T-helper 17 cell (primary cell): ENCODE results near the gene KRTAP13-3. TPM values are rescaled to one million over a fixed set of nuclear protein-coding genes. Genes with fewer than 3 reads are reported as not detected.
A peak's percentile ranks its signal among the peaks of the same experiment; 100 is the strongest.

Experiments
- ATAC-seq: fragments of 150-1000 bp; cut with Tn5 transposase; 2 replicates; pipeline ENCODE4 v1.10.0; 2021; ENCODE audit warnings: mild to moderate bottlenecking, moderate library complexity
- DNase-seq, 3 donors: peaks; one replicate each; pipeline versions ENCODE4 v3.0.0 to v3.0.0-alpha.2; 2020 to 2021
- H3K9me3 ChIP-seq: one replicate; pipeline ENCODE4 v1.7.0; 2013; ENCODE audit warnings: low read length, mild to moderate bottlenecking; ENCODE audit not compliant: control insufficient read depth, poor library complexity, severe bottlenecking
- H3K27ac Mint-ChIP-seq: one replicate; pipeline ENCODE4 v1.8.0; 2022; ENCODE audit warnings: mild to moderate bottlenecking, moderate library complexity, mixed read lengths
- H3K27me3 Mint-ChIP-seq: one replicate; pipeline ENCODE4 v1.8.0; 2022; ENCODE audit warnings: mixed read lengths
- H3K36me3 Mint-ChIP-seq: one replicate; pipeline ENCODE4 v1.8.0; 2022; ENCODE audit warnings: low read depth, mixed read lengths
- H3K4me1 Mint-ChIP-seq: one replicate; pipeline ENCODE4 v1.8.0; 2022; ENCODE audit warnings: mild to moderate bottlenecking, mixed read lengths
- H3K4me3 Mint-ChIP-seq: one replicate; pipeline ENCODE4 v1.8.0; 2022; ENCODE audit warnings: mild to moderate bottlenecking, moderate library complexity, mixed read lengths
- total RNA-seq, 4 donors: library from RNA in 2 of 4; stranded (reverse) in 2 of 4; gene quantifications; one replicate each; pipeline ENCODE4 v1.2.3 and lab custom pipeline; 2022 to 2026

KRTAP13-3 gene
- total RNA-seq, 2 donors from 2014 or later, result not detected

- no peak for DNase-seq
- H3K9me3 ChIP-seq, result peaks cover 5% of the 10 kb centered on the region
- H3K27ac Mint-ChIP-seq, result no peak overlapping the region
- H3K27me3 Mint-ChIP-seq, result no peaks in the 10 kb centered on the region
- H3K4me3 Mint-ChIP-seq, result no peak overlapping the region
- no peaks in the 10 kb centered on the region for H3K36me3 Mint-ChIP-seq
- peak; percentile 47 for ATAC-seq
- H3K4me1 Mint-ChIP-seq, result no peaks in the 10 kb centered on the region
These were observed 16.8 kb downstream of the KRTAP13-3 start for GRCh38 chr21:30408782-30409494.

- no peaks in the 10 kb centered on the region for H3K36me3 Mint-ChIP-seq
- H3K27me3 Mint-ChIP-seq, result peaks cover 6% of the 10 kb centered on the region
These were observed 30.0 kb downstream of the KRTAP13-3 start, which contains the start of gene KRTAP13-1 for GRCh38 chr21:30395731-30396130. Gene KRTAP13-1 (plus strand): TSS chr21:30396031. CDS start chr21:30396087, 56 bp downstream.

GRCh38 chr21:30391492-30392025 lies 34.2 kb downstream of the KRTAP13-3 start:
- H3K9me3 ChIP-seq, result no peaks in the 10 kb centered on the region
- no peak for ATAC-seq
- no peak for DNase-seq

More at GRCh38 chr21:30395731-30396130, 30.0 kb downstream of the KRTAP13-3 start, which contains the start of gene KRTAP13-1:
- Mint-ChIP-seq H3K4me1 (no peaks in the 10 kb centered on the region), H3K4me3 (no peak within 1 kb of the TSS), H3K27ac (no peak within 1 kb of the TSS)
- DNase-seq (no peak), ATAC-seq (no peak)
- H3K9me3 ChIP-seq, result no peaks in the 10 kb centered on the region

GRCh38 chr21:30382201-30382600 lies 43.5 kb downstream of the KRTAP13-3 start:
- DNase-seq (no peak), ATAC-seq (no peak)
- H3K36me3 Mint-ChIP-seq, result no peaks in the 10 kb centered on the region
- no peaks in the 10 kb centered on the region for H3K4me1 Mint-ChIP-seq
- no peak overlapping the region for H3K27ac Mint-ChIP-seq
- no peak overlapping the region for H3K4me3 Mint-ChIP-seq
- peaks cover 6% of the 10 kb centered on the region for H3K27me3 Mint-ChIP-seq
- H3K9me3 ChIP-seq, result no peaks in the 10 kb centered on the region

More at GRCh38 chr21:30391492-30392025, 34.2 kb downstream of the KRTAP13-3 start:
- Mint-ChIP-seq H3K4me1 (no peaks in the 10 kb centered on the region), H3K27ac (no peak overlapping the region), H3K4me3 (no peak overlapping the region), H3K27me3 (peaks cover 6% of the 10 kb centered on the region), H3K36me3 (no peaks in the 10 kb centered on the region)

Other genes with a start within 250 kb of the KRTAP13-3 start
- gene CLDN8, start 209.8 kb downstream of the KRTAP13-3 start, total RNA-seq, result not detected
- not detected for gene KRTAP24-1, start 143.0 kb downstream of the KRTAP13-3 start, total RNA-seq
- gene KRTAP25-1, start 136.4 kb downstream of the KRTAP13-3 start, total RNA-seq, result not detected
- not detected for gene KRTAP26-1, start 105.6 kb downstream of the KRTAP13-3 start, total RNA-seq
- gene KRTAP27-1, start 88.2 kb downstream of the KRTAP13-3 start, total RNA-seq, result not detected
- not detected for gene KRTAP23-1, start 77.3 kb downstream of the KRTAP13-3 start, total RNA-seq
- gene KRTAP13-2, start 53.7 kb downstream of the KRTAP13-3 start, total RNA-seq, result not detected
- gene KRTAP13-1, start 29.9 kb downstream of the KRTAP13-3 start, total RNA-seq, result not detected
- gene KRTAP13-4, start 4.3 kb upstream of the KRTAP13-3 start, total RNA-seq, result not detected
- gene KRTAP15-1, start 14.3 kb upstream of the KRTAP13-3 start, total RNA-seq, result not detected
- not detected for gene KRTAP19-1, start 54.4 kb upstream of the KRTAP13-3 start, total RNA-seq
- not detected for gene KRTAP19-2, start 61.5 kb upstream of the KRTAP13-3 start, total RNA-seq
- not detected for gene KRTAP19-3, start 66.1 kb upstream of the KRTAP13-3 start, total RNA-seq
- gene KRTAP19-4, start 71.2 kb upstream of the KRTAP13-3 start, total RNA-seq, result not detected
- gene KRTAP19-5, start 76.2 kb upstream of the KRTAP13-3 start, total RNA-seq, result not detected
- gene KRTAP19-6, start 115.9 kb upstream of the KRTAP13-3 start, total RNA-seq, result not detected
- not detected for gene KRTAP19-7, start 135.4 kb upstream of the KRTAP13-3 start, total RNA-seq
- gene KRTAP22-2, start 164.5 kb upstream of the KRTAP13-3 start, total RNA-seq, result not detected
- not detected for gene KRTAP6-3, start 166.5 kb upstream of the KRTAP13-3 start, total RNA-seq
- gene KRTAP6-2, start 173.0 kb upstream of the KRTAP13-3 start, total RNA-seq, result not detected
- not detected for gene KRTAP22-1, start 175.2 kb upstream of the KRTAP13-3 start, total RNA-seq
- gene KRTAP6-1, start 188.0 kb upstream of the KRTAP13-3 start, total RNA-seq, result not detected
- gene KRTAP20-1, start 190.5 kb upstream of the KRTAP13-3 start, total RNA-seq, result not detected
- gene KRTAP20-4, start 194.7 kb upstream of the KRTAP13-3 start, total RNA-seq, result not detected
- gene KRTAP20-2, start 209.3 kb upstream of the KRTAP13-3 start, total RNA-seq, result not detected
- gene KRTAP20-3, start 216.9 kb upstream of the KRTAP13-3 start, total RNA-seq, result not detected